NCI-H460 (cell line): ENCODE data around the gene SAV1. TPM values are rescaled to one million over a fixed set of nuclear protein-coding genes. Genes with fewer than 3 reads are reported as not detected.
"Not testable (repeated sequence)": the region's sequence is repeated elsewhere in the genome, so short reads cannot be mapped to it uniquely, and the experiment has no call there.

ENCODE experiments used
- DNase-seq: peaks from one replicate; pipeline ENCODE4 v3.0.0-alpha.2; 2016; ENCODE audit warnings: low read depth; ENCODE audit errors: extremely low read depth
- total RNA-seq: library from RNA; depleted of rRNA; stranded (reverse); fragments of >200 nt; shearing (Covaris generic); gene quantifications from 2 replicates; pipeline ENCODE4 v1.2.3, GENCODE V29; 2014

SAV1 gene
- total RNA-seq, 1 experiment from 2014 or later, result 71.8 TPM

DNA sequence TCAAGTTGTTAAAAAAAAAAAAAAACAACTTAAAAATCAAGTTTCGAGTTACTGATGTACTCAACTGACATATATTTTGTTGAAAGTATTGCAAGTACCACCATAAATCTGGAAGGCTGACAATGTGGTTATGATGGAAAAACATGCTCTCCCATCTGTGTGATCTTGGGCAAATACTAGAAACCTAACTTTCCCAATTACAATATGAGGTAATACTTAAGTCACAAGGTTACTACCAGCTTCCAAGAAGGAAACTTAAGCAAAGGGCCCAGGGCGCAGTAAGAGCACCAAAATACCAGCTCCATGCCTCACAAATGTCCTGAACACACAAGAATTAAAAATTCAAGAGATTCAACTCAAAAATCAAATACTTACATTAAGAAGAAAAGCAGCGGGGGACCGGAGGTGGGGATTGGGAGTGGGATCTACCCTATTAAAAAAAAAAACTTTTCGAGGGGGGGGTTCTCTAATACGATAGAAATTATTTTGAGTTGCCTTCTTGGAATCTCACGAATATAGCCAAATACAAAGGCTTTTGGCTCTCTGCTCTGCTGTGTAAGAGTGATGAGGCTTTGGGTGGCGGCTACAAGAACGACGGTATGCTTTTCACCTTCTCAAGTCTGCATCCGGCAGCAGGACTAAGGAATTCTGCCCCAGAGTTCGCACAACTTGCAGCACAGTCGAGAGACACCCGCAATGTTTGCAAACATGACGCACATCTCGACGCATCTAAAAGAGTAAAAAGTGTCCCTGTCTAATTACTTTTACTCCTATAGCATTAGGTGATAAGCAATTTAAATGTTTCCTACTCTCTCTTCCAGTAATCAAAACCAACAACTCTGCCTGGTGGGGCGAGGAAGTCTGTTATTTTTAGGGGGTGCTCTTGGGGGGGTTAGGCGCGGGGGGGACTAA lies 1.1 kb downstream of the SAV1 start:
- DNase-seq, result peak; percentile 56

DNA sequence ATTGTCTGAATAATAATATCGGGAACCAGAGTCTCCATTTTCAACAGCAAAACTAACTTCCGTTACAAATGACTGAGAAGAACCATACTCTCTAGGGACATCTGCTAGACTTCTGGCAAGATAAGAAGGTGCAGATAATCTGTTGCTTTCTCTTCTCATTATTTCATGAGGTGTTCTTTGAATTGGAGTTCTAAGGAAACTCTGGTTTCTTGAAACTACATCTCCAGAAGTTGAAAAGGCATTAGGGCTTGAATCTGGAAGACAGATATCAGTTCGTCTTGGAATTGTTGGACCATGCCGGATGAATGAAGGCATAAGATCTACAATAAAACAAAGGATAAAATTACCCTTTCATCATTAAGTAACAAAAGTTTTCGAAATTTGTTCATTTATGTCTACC lies 2.8 kb downstream of the SAV1 start:
- DNase-seq, result not testable (repeated sequence)

- not testable (repeated sequence) for DNase-seq
Measured at GRCh38 chr14:50664579-50664978, 3.5 kb downstream of the SAV1 start.

GRCh38 chr14:50659327-50659974 lies 8.7 kb downstream of the SAV1 start:
- DNase-seq, result no peak

GRCh38 chr14:50658203-50658602 lies 9.9 kb downstream of the SAV1 start:
- DNase-seq, result peak; percentile 19

- DNase-seq, result no peak
Measured at GRCh38 chr14:50657753-50658152, 10.4 kb downstream of the SAV1 start.

DNA sequence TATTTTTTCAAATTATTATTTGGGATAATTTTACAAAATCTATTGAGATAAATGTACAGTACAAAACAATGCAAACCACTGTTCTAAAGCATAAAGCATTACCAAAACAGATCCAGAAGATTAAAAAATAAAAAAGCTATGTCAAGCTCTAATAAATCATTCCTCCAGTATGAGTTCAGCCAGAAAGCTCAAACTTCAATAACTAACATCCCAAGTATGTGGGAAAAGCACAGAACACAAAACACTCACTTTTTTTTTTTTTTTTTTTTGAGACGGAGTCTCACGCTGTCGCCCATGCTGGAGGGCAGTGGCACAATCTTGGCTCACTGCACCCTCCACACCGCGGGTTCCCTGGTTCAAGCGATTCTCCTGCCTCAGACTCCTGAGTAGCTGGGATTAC lies 11.3 kb downstream of the SAV1 start:
- DNase-seq, result no peak

DNA sequence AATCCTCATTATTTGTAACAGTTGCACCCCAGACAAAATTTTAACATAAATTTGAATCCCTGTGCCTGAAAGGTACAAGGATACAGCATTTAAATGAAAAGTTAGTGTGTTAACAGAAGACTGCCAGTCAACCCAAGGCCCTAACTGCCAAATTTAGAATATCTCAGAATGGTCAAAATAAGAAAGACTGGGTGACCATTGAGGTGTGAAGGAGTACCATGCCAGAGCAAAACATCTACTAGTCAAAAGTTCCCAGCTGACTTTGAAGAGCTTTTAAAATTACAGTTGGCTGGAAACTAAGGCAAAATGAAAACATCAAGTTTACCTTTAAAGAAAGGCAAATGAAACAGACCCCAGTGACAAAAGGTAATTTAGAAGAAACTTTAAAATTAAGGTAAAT lies 18.4 kb downstream of the SAV1 start:
- DNase-seq, result no peak

- no peak for DNase-seq
Measured at GRCh38 chr14:50647753-50648152, 20.4 kb downstream of the SAV1 start.

DNA sequence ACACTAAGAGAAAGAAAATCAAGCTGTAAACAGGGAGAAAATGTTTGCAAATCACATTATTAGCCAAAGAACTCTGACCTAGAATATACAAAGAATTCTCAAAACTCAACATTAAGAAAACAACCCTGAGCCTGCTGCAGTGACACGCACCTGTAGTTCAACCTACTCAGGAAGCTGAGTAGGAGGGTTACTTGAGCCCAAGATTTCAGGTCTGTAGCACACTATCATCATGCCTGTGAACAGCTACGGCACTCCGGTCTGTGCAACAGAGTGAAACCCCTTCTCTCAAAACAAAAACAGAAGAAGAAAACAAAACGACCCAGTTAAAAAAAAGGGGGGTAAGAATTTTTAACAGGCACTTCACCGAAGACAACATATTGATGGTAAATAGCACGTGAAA lies 20.8 kb downstream of the SAV1 start:
- no peak for DNase-seq

DNA sequence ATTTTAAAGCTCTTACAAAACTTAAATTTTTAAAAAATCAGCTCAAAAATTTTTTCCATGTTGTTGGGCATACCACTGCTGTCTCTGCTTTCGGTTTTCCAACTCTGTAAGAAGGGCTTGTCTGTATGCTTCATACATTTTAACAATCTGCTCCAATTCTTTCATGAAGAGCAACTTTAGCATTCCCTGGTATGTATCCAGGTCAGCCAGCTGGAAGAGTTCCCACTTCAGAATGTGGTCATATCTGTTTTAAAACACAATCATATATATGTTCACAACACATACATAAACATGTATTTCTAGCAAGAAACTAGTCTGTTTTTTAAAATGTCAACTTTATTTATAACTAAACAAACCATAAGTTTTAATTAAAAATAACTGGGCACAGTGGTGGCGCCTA lies 33.0 kb downstream of the SAV1 start:
- no peak for DNase-seq

DNA sequence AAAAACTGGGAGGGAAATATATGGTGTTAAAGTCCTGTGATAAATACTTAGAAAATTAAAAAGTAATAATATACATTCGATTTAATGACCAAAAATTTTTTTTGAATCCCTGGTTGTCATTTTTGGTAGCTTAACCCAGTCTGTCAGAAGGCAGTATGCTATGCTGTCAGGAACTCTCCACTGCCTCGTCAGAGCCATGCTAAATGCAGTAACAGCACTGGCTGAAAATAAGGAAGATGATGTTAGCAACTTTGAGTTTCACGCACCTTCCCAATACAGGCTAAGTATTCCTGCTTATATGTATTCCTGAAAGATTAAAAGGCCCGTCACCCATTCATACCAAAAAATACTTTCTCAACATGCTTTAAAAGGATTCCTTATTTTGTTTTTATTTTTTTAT lies 34.2 kb downstream of the SAV1 start:
- DNase-seq, result no peak

DNA sequence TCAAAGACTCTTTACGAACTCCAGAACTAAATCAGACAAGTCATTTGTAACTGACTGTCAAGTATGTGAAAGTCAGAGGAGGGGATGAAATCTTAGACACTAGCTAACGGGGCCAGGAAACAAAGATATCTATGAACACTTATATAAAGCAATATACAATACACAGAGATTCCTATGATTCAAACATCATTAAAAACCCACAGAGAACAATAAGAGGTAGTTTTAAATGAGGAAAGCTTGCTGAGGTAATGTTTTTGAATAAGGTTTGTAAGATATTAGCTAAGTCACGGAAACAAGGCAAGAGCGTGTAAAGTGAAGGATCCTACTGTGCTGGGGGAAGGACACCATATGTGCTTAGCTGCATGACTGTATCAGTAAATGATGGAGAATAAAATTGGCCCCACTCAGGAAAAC lies 36.7 kb downstream of the SAV1 start:
- DNase-seq, result no peak

GRCh38 chr14:50624947-50625346 lies 43.2 kb downstream of the SAV1 start:
- DNase-seq, result not testable (repeated sequence)

GRCh38 chr14:50624447-50624846 lies 43.7 kb downstream of the SAV1 start:
- no peak for DNase-seq

GRCh38 chr14:50622978-50623377 lies 45.1 kb downstream of the SAV1 start:
- no peak for DNase-seq

DNA sequence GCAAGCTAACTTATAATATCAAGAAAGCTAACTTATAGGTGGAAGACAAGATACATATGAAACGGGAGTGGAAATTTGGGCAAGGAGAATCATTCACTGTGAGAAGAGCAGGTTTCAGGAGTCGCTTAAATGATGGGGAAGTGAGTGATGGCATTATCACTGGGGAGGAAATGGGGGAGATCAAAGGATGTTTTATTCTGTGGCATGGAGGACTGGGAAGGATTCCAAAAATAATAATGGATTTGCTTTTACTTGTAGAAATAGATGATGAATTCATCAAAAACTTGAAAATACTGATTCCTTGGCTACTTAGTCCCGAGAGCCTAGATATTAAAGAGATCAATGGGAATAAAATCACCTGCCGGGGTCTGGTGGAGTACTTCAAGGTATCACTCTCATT lies 47.8 kb downstream of the SAV1 start:
- DNase-seq, result no peak

GRCh38 chr14:50619569-50620141 lies 48.5 kb downstream of the SAV1 start:
- DNase-seq, result peak; percentile 55

GRCh38 chr14:50616275-50616674 lies 51.8 kb downstream of the SAV1 start:
- no peak for DNase-seq

DNA sequence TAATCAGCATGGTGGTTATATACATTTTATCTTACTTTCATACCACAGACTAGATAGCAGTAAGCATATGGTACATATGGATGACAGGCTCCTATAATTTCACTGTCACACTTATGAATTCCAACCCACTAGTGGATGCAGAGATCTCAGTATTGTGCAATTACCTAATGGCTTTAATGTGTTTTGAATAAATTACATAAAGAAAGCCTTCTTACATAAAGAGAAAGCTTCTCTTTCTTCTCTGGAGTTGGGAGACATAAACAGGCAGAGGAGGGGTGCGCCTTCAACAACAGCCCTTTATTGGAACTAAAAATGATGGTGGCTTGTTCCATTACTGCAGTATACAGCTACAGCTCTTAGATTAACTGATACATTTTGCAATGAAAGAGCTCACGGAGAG lies 52.6 kb downstream of the SAV1 start:
- no peak for DNase-seq

DNA sequence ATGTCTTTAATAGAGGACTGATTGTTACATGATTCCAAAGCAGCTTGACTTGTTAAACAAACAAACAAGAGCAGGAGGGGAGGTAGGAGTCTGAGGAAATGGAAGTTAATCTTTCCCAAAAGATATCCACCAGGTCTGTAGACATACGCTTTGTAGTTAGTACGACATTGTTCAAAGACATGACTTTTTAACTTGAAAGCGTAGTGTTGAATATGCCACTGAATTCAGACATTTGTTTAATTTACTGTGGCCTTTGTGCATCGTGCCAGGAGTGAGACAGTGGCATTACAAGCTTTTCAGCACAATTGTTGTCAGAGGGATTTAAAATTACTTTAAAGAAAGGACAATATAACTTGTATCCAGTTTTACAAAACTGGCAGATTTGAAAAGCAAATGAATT lies 53.0 kb downstream of the SAV1 start:
- no peak for DNase-seq

- DNase-seq, result no peak
Measured at GRCh38 chr14:50612806-50613205, 55.3 kb downstream of the SAV1 start.
